ENCODE measurements around the gene FLYWCH2.

FLYWCH2 gene

DNA sequence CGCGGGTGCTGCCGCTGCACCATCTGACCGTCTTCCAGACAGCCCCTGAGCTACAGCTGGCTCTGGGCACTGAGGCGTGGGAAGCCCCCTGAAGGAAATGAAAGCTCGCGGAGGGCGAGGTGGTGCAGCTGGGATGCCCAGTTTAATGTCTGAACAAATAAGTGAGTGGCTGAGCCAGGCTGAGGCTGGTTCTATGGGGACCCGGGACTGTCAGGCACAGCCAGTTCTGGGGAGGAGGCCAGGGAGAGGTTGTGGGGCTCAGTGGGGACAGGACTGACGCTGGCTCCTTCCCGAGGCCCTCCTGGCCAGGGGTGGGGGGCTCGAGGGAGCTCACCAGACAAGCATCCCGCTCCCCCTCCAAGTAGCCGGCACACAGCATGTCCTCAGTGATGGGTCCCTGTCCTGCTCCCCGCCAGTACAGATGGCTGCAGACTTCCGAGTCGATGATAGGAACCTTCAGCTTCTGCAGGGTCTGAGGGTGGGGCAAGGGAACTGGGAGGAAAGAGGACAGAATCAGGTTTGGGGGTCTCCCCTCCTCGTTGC is 29.4 kb upstream of the FLYWCH2 start:
- no CpG with 5 or more reads among the region's 18 CpGs for WGBS, 2 donors (ENCODE audit: extremely low coverage in 2 of 2, insufficient read length in 2 of 2, insufficient replicate concordance in 1 of 2)
- no peak overlapping the region for H2AK5ac ChIP-seq (ENCODE audit: low read depth, low read length)

GRCh38 chr16:2854700-2855309 is 28.2 kb upstream of the FLYWCH2 start:
- H3K14ac ChIP-seq (ENCODE audit: low read length), result no peak overlapping the region
- no peak overlapping the region for H3K4me3 ChIP-seq (ENCODE audit: low read length in 2 of 2)
- H3K79me1 ChIP-seq (ENCODE audit: low read depth, low read length), result peaks cover 3% of the 10 kb centered on the region
- peaks cover 4 to 14% of the 10 kb centered on the region in 2 donors for H3K9me3 ChIP-seq (replicated peaks in 1 of 2; ENCODE audit: control insufficient read depth in 2 of 2, insufficient read depth in 1 of 2, low read depth in 1 of 2, low read length in 2 of 2)
- H2AFZ ChIP-seq (ENCODE audit: low read length), result no peak overlapping the region
- no peak overlapping the region for H2BK120ac ChIP-seq (ENCODE audit: low read depth, low read length)
- no peak overlapping the region for H3K23ac ChIP-seq (ENCODE audit: low read depth, low read length, poor library complexity)
- no peak overlapping the region for H4K91ac ChIP-seq (ENCODE audit: low read depth, low read length, poor library complexity)
- H3K18ac ChIP-seq (ENCODE audit: low read length), result no peak overlapping the region
- no peak overlapping the region for H3K27ac ChIP-seq (replicated peaks; ENCODE audit: low read length)
- H3K4me2 ChIP-seq (ENCODE audit: insufficient read depth, low read length, poor library complexity, severe bottlenecking), result no peak overlapping the region
- no peak overlapping the region for H2BK15ac ChIP-seq (ENCODE audit: low read length)
- DNase-seq (ENCODE audit: low spot score), result no peak
- no CpG with 5 or more reads among the region's 5 CpGs for WGBS, 2 donors (ENCODE audit: extremely low coverage in 2 of 2, insufficient read length in 2 of 2, insufficient replicate concordance in 1 of 2)
- peaks cover 13 to 33% (median 29%) of the 10 kb centered on the region in 3 experiments for H3K27me3 ChIP-seq (ENCODE audit: control insufficient read depth in 3 of 3, insufficient read depth in 3 of 3, low read depth in 1 of 3, low read length in 3 of 3)
- H3K4me1 ChIP-seq (ENCODE audit: control insufficient read depth in 2 of 2, insufficient read depth in 1 of 2, low read depth in 1 of 2, low read length in 2 of 2), result no peaks in the 10 kb centered on the region
- no peak overlapping the region for H4K8ac ChIP-seq (ENCODE audit: low read depth, low read length)
- no peak overlapping the region for H2BK12ac ChIP-seq (ENCODE audit: low read length)
- no peak overlapping the region for H2BK5ac ChIP-seq (ENCODE audit: low read length)
- H2AK5ac ChIP-seq (ENCODE audit: low read depth, low read length), result no peak overlapping the region
- H3K9ac ChIP-seq (ENCODE audit: low read depth, low read length, poor library complexity), result no peak overlapping the region
- H3K4ac ChIP-seq (ENCODE audit: low read length), result no peak overlapping the region
- no peaks in the 10 kb centered on the region for H3K36me3 ChIP-seq (replicated peaks in 1 of 2; ENCODE audit: control insufficient read depth in 2 of 2, insufficient read depth in 2 of 2, low read length in 2 of 2)

More for the DNA sequence above, 29.4 kb upstream of the FLYWCH2 start:
- no peak overlapping the region for H2BK12ac ChIP-seq (ENCODE audit: low read length)
- H3K23ac ChIP-seq (ENCODE audit: low read depth, low read length, poor library complexity), result no peak overlapping the region
- DNase-seq (ENCODE audit: low spot score), result no peak
- no peak overlapping the region for H2BK120ac ChIP-seq (ENCODE audit: low read depth, low read length)
- H3K36me3 ChIP-seq (replicated peaks in 1 of 2; ENCODE audit: control insufficient read depth in 2 of 2, insufficient read depth in 2 of 2, low read length in 2 of 2), result no peaks in the 10 kb centered on the region
- no peak overlapping the region for H2AFZ ChIP-seq (ENCODE audit: low read length)
- peaks cover 4 to 14% of the 10 kb centered on the region in 2 donors for H3K9me3 ChIP-seq (replicated peaks in 1 of 2; ENCODE audit: control insufficient read depth in 2 of 2, insufficient read depth in 1 of 2, low read depth in 1 of 2, low read length in 2 of 2)
- no peak overlapping the region for H3K18ac ChIP-seq (ENCODE audit: low read length)
- H3K4me1 ChIP-seq (ENCODE audit: control insufficient read depth in 2 of 2, insufficient read depth in 1 of 2, low read depth in 1 of 2, low read length in 2 of 2), result no peaks in the 10 kb centered on the region
- no peak overlapping the region for H2BK5ac ChIP-seq (ENCODE audit: low read length)
- no peak overlapping the region for H3K14ac ChIP-seq (ENCODE audit: low read length)
- peaks cover 3% of the 10 kb centered on the region for H3K79me1 ChIP-seq (ENCODE audit: low read depth, low read length)
- no peak overlapping the region for H3K4me3 ChIP-seq (ENCODE audit: low read length in 2 of 2)
- H3K27ac ChIP-seq (replicated peaks; ENCODE audit: low read length), result no peak overlapping the region
- H4K8ac ChIP-seq (ENCODE audit: low read depth, low read length), result no peak overlapping the region
- no peak overlapping the region for H3K4me2 ChIP-seq (ENCODE audit: insufficient read depth, low read length, poor library complexity, severe bottlenecking)
- no peak overlapping the region for H3K9ac ChIP-seq (ENCODE audit: low read depth, low read length, poor library complexity)
- H3K4ac ChIP-seq (ENCODE audit: low read length), result no peak overlapping the region
- no peak overlapping the region for H4K91ac ChIP-seq (ENCODE audit: low read depth, low read length, poor library complexity)
- no peak overlapping the region for H2BK15ac ChIP-seq (ENCODE audit: low read length)
- H3K27me3 ChIP-seq (ENCODE audit: control insufficient read depth in 3 of 3, insufficient read depth in 3 of 3, low read depth in 1 of 3, low read length in 3 of 3), result peaks cover 9 to 32% (median 20%) of the 10 kb centered on the region in 3 experiments

- Histone ChIP-seq H3K14ac (ENCODE audit: low read length) (no peak overlapping the region), H3K36me3 (replicated peaks in 1 of 2; ENCODE audit: control insufficient read depth in 2 of 2, insufficient read depth in 2 of 2, low read length in 2 of 2) (no peaks in the 10 kb centered on the region), H3K23ac (ENCODE audit: low read depth, low read length, poor library complexity) (no peak overlapping the region), H3K4me1 (ENCODE audit: control insufficient read depth in 2 of 2, insufficient read depth in 1 of 2, low read depth in 1 of 2, low read length in 2 of 2) (no peaks in the 10 kb centered on the region), H3K79me1 (ENCODE audit: low read depth, low read length) (no peaks in the 10 kb centered on the region), H3K27me3 (ENCODE audit: control insufficient read depth in 3 of 3, insufficient read depth in 3 of 3, low read depth in 1 of 3, low read length in 3 of 3) (peaks cover 13 to 41% (median 32%) of the 10 kb centered on the region in 3 experiments), H3K4me3 (ENCODE audit: low read length in 2 of 2) (no peak overlapping the region), H3K4me2 (ENCODE audit: insufficient read depth, low read length, poor library complexity, severe bottlenecking) (no peak overlapping the region), H2AK5ac (ENCODE audit: low read depth, low read length) (no peak overlapping the region), H3K27ac (replicated peaks; ENCODE audit: low read length) (no peak overlapping the region), H2AFZ (ENCODE audit: low read length) (no peak overlapping the region), H2BK120ac (ENCODE audit: low read depth, low read length) (no peak overlapping the region), H4K8ac (ENCODE audit: low read depth, low read length) (no peak overlapping the region), H3K9ac (ENCODE audit: low read depth, low read length, poor library complexity) (no peak overlapping the region), H3K18ac (ENCODE audit: low read length) (no peak overlapping the region), H3K4ac (ENCODE audit: low read length) (no peak overlapping the region), H2BK12ac (ENCODE audit: low read length) (no peak overlapping the region), H2BK15ac (ENCODE audit: low read length) (no peak overlapping the region), H4K91ac (ENCODE audit: low read depth, low read length, poor library complexity) (no peak overlapping the region), H3K9me3 (replicated peaks in 1 of 2; ENCODE audit: control insufficient read depth in 2 of 2, insufficient read depth in 1 of 2, low read depth in 1 of 2, low read length in 2 of 2) (peaks cover 4 to 14% of the 10 kb centered on the region in 2 donors), H2BK5ac (ENCODE audit: low read length) (no peak overlapping the region)
- no peak for DNase-seq (ENCODE audit: low spot score)
- WGBS, 2 donors (ENCODE audit: extremely low coverage in 2 of 2, insufficient read length in 2 of 2, insufficient replicate concordance in 1 of 2), result no CpG with 5 or more reads among the region's 6 CpGs
Observed at GRCh38 chr16:2855536-2855935, 27.5 kb upstream of the FLYWCH2 start.

DNA sequence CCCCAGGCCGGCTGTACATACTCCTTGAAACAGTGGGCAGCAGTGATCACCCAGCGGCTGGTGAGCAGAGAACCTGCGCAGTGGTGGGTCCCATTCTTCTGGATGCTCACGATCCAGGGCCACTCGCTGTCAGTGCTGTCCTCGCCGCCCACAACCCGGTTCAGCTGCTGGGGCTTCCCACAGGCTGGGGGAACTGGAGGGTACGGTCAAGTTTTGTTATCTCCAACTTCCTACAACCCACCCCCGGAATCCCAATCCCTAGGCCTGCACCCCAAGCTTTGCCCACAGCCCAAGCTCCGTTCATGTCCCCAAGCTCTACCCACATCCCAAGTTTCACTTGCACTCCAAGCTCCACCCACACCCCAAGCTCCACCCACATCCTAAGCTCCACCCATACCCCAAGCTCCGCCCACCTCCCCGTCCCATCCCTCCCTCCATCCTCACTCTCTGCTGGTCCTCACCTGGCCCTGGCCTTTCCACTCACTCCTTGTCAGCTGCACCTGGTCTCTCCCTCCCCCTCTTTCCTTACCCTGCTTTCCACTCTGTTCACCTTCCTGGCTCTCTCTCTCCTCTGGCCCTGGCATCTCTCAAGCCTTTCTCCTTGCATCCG is 26.8 kb upstream of the FLYWCH2 start:
- Histone ChIP-seq H4K91ac (ENCODE audit: low read depth, low read length, poor library complexity) (no peak overlapping the region), H3K4ac (ENCODE audit: low read length) (no peak overlapping the region), H2AFZ (ENCODE audit: low read length) (no peak overlapping the region), H3K4me1 (ENCODE audit: control insufficient read depth in 2 of 2, insufficient read depth in 1 of 2, low read depth in 1 of 2, low read length in 2 of 2) (no peaks in the 10 kb centered on the region), H3K9me3 (replicated peaks in 1 of 2; ENCODE audit: control insufficient read depth in 2 of 2, insufficient read depth in 1 of 2, low read depth in 1 of 2, low read length in 2 of 2) (peaks cover 4 to 14% of the 10 kb centered on the region in 2 donors), H3K27ac (replicated peaks; ENCODE audit: low read length) (no peak overlapping the region), H2BK15ac (ENCODE audit: low read length) (no peak overlapping the region), H3K79me1 (ENCODE audit: low read depth, low read length) (no peaks in the 10 kb centered on the region), H3K9ac (ENCODE audit: low read depth, low read length, poor library complexity) (no peak overlapping the region), H2AK5ac (ENCODE audit: low read depth, low read length) (no peak overlapping the region), H3K27me3 (ENCODE audit: control insufficient read depth in 3 of 3, insufficient read depth in 3 of 3, low read depth in 1 of 3, low read length in 3 of 3) (peaks cover 13 to 41% (median 32%) of the 10 kb centered on the region in 3 experiments), H4K8ac (ENCODE audit: low read depth, low read length) (no peak overlapping the region), H2BK12ac (ENCODE audit: low read length) (no peak overlapping the region), H2BK120ac (ENCODE audit: low read depth, low read length) (no peak overlapping the region), H3K36me3 (replicated peaks in 1 of 2; ENCODE audit: control insufficient read depth in 2 of 2, insufficient read depth in 2 of 2, low read length in 2 of 2) (no peaks in the 10 kb centered on the region), H3K4me2 (ENCODE audit: insufficient read depth, low read length, poor library complexity, severe bottlenecking) (no peak overlapping the region), H3K23ac (ENCODE audit: low read depth, low read length, poor library complexity) (no peak overlapping the region), H2BK5ac (ENCODE audit: low read length) (no peak overlapping the region), H3K14ac (ENCODE audit: low read length) (no peak overlapping the region), H3K4me3 (ENCODE audit: low read length in 2 of 2) (peak overlapping the region in 1 of 2 donors; percentile 19), H3K18ac (ENCODE audit: low read length) (no peak overlapping the region)
- no CpG with 5 or more reads among the region's 14 CpGs for WGBS, 2 donors (ENCODE audit: extremely low coverage in 2 of 2, insufficient read length in 2 of 2, insufficient replicate concordance in 1 of 2)
- no peak for DNase-seq (ENCODE audit: low spot score)
